GM15510 (cell line): ENCODE results near the gene TRIM22.

Source experiments
- POLR2A ChIP-seq: IDR thresholded peaks from 3 replicates; pipeline ENCODE4 v1.6.1; 2011; ENCODE audit warnings: borderline replicate concordance; ENCODE audit not compliant: insufficient read length; ENCODE audit errors: extremely low read depth

Gene TRIM22

GRCh38 chr11:5726351-5726750, 36.8 kb downstream of the TRIM22 start:
- TF ChIP-seq POLR2A = no peak

GRCh38 chr11:5727691-5728090, 38.1 kb downstream of the TRIM22 start:
- no peak for TF ChIP-seq POLR2A

- TF ChIP-seq POLR2A = no peak
These were observed 46.8 kb downstream of the TRIM22 start, which contains the start of gene OR56B1 for GRCh38 chr11:5736396-5736795. OR56B1 (plus strand) TSS chr11:5736448; CDS start chr11:5736517, 69 bp downstream.

- TF ChIP-seq POLR2A = no peak
These were observed 47.5 kb downstream of the TRIM22 start for GRCh38 chr11:5737091-5737490.

GRCh38 chr11:5737670-5738392, 48.2 kb downstream of the TRIM22 start:
- no peak for TF ChIP-seq POLR2A

- TF ChIP-seq POLR2A = no peak
These were observed 48.8 kb downstream of the TRIM22 start for GRCh38 chr11:5738431-5738830.

GRCh38 chr11:5746614-5747013, 57.0 kb downstream of the TRIM22 start:
- no peak for TF ChIP-seq POLR2A

- no peak for TF ChIP-seq POLR2A
These were observed 60.2 kb downstream of the TRIM22 start for GRCh38 chr11:5749836-5750235.

- TF ChIP-seq POLR2A = no peak
These were observed 64.4 kb downstream of the TRIM22 start, which contains the start of gene OR52N4 for GRCh38 chr11:5753943-5754342. OR52N4 (plus strand) TSS chr11:5754243; CDS start chr11:5754741, 498 bp downstream.
